Suppressor macrophage (primary cell): ENCODE data around the gene CDH13.

ENCODE experiments used
- DNase-seq, 4 experiments: peaks; one replicate each; pipeline ENCODE4 v3.0.0-alpha.2; 2020 to 2022

CDH13 gene

DNA sequence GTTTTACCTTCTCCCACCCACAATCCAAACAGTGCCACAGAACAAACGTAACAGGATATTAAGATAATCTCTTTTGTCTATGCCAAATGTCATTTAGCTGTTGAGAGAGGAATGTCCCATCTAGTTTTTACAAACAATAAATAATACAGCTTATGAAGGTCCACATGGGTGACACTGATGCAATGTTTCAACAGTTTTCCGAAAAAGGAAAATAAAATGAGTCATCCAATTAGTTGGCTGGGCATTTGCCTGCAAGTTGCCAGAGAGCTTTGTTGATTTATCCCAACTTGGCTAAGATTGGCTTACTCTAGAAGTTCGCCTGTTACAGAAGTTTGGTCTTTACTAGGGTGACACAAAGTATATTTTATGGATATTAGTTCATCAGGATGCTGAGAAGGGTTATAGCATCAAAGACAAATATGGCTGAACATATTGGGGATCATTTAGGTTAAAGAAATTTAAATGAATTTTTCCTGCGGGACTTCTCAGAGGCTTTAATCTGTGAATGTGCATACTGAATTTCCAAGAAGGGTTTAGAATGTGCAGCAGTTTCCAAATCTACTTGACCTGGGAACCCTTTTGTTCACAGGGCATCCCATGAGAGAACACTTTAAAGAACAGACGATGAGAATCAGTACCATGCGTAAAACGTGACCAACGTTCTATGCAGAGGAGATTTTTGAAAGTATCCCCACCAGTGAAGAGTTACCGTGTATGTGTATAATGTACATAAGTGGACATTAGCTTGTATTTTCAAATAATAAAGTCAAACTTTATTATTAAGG, 73.1 kb downstream of the CDH13 start:
- DNase-seq, result no peak

DNA sequence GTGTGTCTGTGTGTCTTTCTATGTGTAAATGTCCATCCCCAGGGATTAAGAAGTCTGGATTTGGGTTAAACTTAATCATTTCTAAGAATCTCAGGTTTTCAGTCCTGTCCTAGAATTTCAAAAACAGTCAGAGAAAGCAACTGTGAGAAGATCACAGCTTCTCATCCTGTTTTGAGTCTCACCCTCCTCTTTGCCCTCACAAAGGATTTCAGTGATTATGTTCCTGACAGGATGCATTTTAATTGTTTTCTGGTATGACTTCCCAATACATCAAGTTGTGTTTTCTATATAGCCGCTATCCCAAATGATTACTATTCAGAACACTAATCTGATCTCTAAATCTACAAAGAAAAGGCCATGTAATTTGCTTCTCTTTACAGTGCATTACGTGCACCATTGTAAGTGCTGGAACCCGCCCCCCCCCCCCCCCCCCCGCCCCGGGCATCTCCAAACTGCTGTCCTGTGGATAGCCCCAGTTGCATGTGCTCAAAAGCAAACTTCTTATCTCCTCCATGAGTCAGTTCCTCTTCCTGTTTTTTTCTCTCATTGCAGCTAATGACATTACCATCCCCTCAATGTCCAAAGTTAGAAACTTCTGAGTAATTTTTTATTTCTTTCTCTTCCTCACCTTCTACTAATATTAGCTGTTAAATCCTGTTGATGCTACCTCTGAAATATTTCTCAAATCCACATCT, 73.9 kb downstream of the CDH13 start:
- DNase-seq, result no peak

DNA sequence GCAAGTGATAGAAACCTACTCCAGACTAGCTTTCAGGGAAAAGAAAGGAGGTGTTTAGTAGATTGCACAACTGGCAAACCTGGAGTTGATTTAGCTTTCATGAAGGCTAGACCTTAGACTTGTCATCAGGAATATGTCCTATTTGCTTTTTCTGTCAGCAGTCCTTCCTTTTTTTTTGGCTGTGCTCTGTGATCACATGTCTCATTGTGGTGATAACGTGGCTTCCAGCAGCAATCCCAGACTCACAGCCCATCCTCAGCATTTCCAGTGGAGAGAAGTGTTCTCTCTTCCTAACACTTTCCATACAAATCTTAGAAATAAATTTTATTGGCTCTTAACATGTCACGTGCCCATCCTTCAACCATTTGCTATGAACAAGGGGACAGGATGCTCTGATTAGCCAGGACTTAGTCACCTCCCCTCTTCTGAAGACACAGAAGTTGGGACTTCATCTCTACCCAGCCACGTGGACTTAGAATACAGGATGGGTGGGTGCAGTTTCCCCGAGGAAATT, 74.7 kb downstream of the CDH13 start:
- DNase-seq, result no peak

GRCh38 chr16:82703161-82703560, 76.4 kb downstream of the CDH13 start:
- DNase-seq, result no peak

GRCh38 chr16:82703871-82704768, 77.4 kb downstream of the CDH13 start:
- DNase-seq, result no peak

DNA sequence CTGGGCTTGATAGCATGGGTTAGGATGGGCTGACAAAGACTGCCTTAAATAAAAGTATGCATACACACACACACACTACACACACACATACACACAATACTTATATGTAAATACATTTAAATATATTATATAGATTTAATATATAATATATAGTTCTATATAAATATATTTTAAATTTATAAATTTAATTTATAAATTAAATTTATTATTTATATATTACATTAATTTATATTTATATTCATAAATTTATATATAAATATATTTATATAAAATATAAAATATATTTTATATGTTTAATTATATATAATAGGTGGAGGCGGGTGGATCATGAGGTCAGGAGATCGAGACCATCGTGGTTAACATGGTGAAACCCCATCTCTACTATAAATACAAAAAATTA, 83.2 kb downstream of the CDH13 start:
- no peak for DNase-seq

DNA sequence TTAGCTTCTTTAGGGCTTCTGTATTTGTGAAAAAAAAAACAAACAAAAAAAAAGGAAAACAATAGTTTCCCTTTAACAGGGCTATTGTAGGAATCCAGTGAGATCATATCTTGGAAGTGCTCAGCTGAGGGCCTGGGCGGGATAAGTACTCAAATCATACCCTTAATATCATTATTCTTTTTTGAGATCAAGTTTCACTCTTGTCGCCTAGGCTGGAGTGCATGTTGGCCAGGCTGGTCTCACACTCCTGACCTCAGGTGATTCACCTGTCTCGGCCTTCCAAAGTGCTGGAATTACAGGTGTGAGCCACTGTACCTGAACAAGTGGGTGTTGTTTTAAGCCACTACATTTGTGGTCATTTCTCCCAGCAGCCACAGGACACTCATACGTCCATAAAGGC, 87.0 kb downstream of the CDH13 start:
- DNase-seq, result no peak

GRCh38 chr16:82715160-82715559, 88.4 kb downstream of the CDH13 start:
- DNase-seq, result no peak

DNA sequence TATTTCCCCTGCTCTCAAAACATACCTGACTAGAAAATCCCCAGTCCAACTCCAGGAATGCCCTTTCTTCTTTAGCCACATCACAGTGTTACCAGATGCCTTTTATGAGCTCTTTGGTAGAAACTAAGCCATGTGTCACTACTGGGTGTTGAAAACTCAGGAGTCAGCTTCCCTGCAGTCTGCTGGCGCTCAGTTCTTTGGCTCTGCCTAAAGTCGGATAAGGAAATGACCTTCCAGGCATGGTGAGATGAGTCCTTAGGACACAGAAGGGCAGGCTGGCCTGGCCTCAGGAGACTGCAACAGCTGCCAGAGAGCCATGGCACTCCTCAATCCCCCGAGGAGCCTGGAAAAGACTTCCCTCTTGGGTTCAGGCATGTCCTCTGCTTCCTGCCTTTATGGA, 89.1 kb downstream of the CDH13 start:
- no peak for DNase-seq

GRCh38 chr16:82716361-82716855, 89.6 kb downstream of the CDH13 start:
- DNase-seq, result no peak

- no peak for DNase-seq
These were observed 93.6 kb downstream of the CDH13 start for GRCh38 chr16:82720414-82720813.

DNA sequence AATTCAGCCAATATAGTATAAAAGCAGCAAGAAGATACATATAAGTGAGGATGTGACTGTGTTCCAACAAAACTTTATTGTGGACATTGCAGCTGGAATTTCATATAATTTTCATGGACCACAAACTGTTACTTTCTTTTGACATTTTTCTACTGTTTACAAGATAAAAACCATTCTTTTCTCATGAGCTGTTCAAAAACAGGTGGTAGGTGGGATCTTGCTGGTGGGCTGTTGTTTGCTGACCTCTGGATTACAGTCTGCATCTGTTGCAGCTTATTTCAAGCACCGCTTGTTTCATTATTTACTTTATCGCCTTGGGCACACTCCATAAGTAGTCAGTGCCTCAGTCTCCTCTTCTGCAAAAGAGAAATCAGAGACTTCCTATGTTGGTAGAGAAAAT, 99.5 kb downstream of the CDH13 start:
- no peak for DNase-seq

DNA sequence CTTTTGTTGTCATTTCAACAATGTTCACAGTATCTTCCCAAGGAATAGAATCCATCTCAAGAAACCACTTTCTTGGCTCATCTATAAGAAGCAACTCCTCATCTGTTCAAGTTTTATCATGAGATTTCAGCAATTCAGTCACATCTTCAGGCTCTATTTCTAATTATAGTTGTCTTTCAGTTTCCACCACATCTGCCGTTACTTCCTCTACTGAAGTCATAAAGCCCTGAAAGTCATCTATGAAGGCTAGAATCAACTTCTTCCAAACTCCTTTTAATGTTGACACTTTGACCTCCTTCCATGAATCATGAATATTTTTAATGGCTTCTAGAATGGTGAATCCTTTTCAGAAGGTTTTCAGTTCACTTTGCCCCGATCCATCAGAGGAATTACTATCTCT, 102.1 kb downstream of the CDH13 start:
- no peak for DNase-seq

GRCh38 chr16:82730901-82731300, 104.1 kb downstream of the CDH13 start:
- DNase-seq, result no peak

GRCh38 chr16:82732461-82732860, 105.7 kb downstream of the CDH13 start:
- DNase-seq, result no peak

DNA sequence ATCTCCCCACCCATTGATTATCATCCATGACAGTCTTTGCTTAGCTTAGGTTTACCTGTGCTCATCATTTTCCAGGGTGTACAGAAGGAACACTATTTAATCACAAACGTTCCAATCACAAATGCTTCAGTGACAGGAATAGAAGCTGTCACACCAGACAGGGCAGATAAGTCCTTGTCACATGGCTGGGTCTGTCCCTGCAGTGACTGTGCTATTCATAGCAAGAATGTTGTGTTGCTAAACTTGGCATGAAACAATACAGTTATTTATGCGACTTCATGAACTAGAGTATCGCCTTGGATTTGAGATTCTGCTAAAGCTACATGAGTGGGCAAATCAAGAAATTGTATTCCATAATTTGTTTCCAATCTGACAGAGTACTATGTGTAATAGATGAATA, 108.4 kb downstream of the CDH13 start:
- DNase-seq, result no peak

- DNase-seq, result no peak
These were observed 108.9 kb downstream of the CDH13 start for GRCh38 chr16:82735673-82736091.

DNA sequence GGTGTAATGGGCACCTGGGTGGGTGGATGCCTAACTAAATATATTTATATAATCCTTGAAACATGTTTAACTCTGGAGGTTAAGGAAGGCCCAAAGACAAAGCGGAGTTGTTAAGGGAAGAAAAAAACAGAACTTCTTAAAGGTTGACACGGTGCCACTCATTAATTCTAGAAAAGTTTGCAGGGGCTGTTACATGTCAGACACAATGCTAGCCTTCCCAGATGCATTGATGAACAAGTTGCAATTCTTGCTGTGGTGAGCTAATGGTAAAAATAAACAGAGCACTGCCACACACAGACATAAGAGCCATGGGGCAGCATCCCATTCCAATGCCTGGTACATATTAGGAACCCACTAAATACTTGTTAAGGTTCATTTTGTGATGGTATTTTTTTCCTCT, 109.5 kb downstream of the CDH13 start:
- DNase-seq, result no peak

DNA sequence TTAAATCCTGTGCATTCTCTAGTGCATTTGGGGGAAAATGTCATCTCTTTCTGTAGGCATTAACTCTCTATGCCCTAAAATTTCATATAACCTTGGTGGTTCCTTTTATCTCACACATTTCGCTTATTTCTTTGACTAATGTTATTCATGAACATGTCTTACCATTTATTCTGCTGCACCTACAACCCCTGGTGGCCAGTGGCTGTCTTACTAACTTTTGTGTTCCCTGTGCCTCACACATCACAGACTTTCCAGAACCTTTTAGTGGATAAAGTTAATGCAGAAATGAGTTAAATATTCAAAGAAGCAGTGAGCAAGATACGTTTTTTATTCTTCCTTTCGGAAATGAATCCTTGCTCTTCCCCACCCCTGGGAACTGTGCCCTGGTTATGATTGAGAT, 111.9 kb downstream of the CDH13 start:
- no peak for DNase-seq

- no peak for DNase-seq
These were observed 114.4 kb downstream of the CDH13 start for GRCh38 chr16:82741073-82741615.

DNA sequence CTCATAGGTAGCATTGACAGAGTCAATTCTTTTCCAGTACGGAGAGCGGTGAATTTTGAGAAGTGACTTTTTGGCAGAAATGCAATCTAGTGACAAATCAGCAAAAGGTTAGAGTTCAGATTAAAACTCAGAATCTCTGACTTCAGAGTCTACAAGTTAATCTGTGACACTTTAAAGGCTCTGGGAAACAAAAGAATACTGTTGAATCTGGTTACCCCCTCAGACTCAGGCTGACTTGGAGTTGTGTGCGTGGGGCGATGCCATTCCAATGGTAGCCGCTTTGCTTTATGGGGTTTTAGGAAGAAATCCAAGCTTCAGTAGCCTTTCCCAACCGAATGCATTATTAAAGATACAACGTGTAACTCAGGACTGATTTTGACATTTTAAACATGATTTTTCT, 118.2 kb downstream of the CDH13 start:
- no peak for DNase-seq

- DNase-seq, result no peak
These were observed 121.3 kb downstream of the CDH13 start for GRCh38 chr16:82748026-82748425.

DNA sequence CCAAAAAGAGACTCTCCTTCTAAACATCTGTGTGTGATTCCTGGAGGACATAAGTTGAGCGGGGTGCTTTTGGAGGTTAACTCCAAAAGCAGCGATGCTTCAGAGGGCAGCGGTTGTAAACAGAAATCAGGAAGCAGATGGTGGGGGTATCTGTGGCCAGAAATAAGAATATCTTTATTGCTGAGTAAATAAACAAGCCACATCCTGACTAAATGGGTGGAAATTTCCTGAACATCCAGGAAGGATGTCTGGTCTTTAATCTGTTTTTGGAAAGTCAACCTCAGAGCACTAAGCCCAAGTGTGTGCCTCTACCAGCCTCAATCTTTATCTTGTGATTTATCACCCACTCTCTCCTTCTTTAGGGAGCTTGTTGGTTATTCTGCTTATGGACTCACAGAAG, 123.3 kb downstream of the CDH13 start:
- DNase-seq, result no peak
